ENCODE results near the gene HDGFL3.

- no peak for TF ChIP-seq REST (IDR thresholded peaks at IDR 0.05; ENCODE audit: low read depth)
- no peak for TF ChIP-seq TAF1 (IDR thresholded peaks at IDR 0.05; ENCODE audit: low read depth)
- no peak for TF ChIP-seq CREB1 (IDR thresholded peaks at IDR 0.05; ENCODE audit: low read depth)
- TF ChIP-seq NFIC (IDR thresholded peaks at IDR 0.05): no peak
- TF ChIP-seq TEAD4 (IDR thresholded peaks at IDR 0.05): no peak
These were observed 1.8 kb downstream of the HDGFL3 start for GRCh38 chr15:83205725-83206324.
